ENCODE results near the gene PCBD1.
"Not testable (repeated sequence)": the region's sequence is repeated elsewhere in the genome, so short reads cannot be mapped to it uniquely, and the experiment has no call there.

The PCBD1 gene

GRCh38 chr10:70866424-70866823, 21.9 kb downstream of the PCBD1 start:
- Histone ChIP-seq H3K36me3 (ENCODE audit: insufficient read depth, low read length) (peaks cover 14% of the 10 kb centered on the region), H2AFZ (ENCODE audit: low read depth, low read length) (no peak overlapping the region), H3K27me3 (ENCODE audit: insufficient read depth, low read length, poor library complexity) (no peaks in the 10 kb centered on the region), H3K9ac (ENCODE audit: low read depth, low read length) (no peak overlapping the region), H3K4me2 (ENCODE audit: insufficient read depth, low read length) (no peak overlapping the region), H3K4me1 (ENCODE audit: insufficient read depth, low read length) (no peaks in the 10 kb centered on the region), H3K4me3 (ENCODE audit: low read depth in 1 of 2, low read length in 2 of 2) (no peak overlapping the region), H3K79me2 (ENCODE audit: insufficient read depth, low read length) (no peaks in the 10 kb centered on the region), H3K27ac (ENCODE audit: low read length) (no peak overlapping the region), H3K9me3 (ENCODE audit: insufficient read depth, low read length, severe bottlenecking) (no peaks in the 10 kb centered on the region), H4K20me1 (ENCODE audit: insufficient read depth, low read length) (no peaks in the 10 kb centered on the region)
- TF ChIP-seq EZH2 (IDR thresholded peaks at IDR 0.05; ENCODE audit: borderline replicate concordance, low read depth, low read length, severe bottlenecking), result no peak
- no peak for TF ChIP-seq CTCF (IDR thresholded peaks at IDR 0.05; ENCODE audit: borderline replicate concordance, extremely low read depth, low read length, poor library complexity, severe bottlenecking)
- DNase-seq, result no peak
- ATAC-seq (ENCODE audit: insufficient read depth, low read depth), result no peak

DNA sequence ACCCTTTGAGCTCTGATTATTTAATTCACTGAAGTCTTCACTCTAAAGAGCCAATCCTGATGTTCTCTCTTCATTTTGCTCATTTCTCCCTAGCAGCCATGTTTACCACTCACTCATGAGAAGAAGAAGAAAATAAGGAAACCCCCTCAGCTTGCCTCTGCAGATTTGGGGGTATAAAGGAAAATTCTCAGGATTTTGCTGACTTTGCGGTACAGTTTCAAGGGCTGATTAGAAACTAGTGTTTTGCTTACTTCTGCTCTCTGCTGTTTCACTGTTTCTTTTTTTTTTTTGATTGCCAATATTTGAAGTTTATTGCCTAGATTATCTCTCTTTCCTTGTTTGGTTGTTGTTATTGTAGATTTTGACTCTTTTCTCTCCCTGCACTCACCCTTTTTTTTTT, 23.4 kb downstream of the PCBD1 start:
- ATAC-seq (ENCODE audit: insufficient read depth, low read depth) (no peak), DNase-seq (no peak)
- no peak overlapping the region for H3K4me3 ChIP-seq (ENCODE audit: low read depth in 1 of 2, low read length in 2 of 2)
- no peaks in the 10 kb centered on the region for H3K9me3 ChIP-seq (ENCODE audit: insufficient read depth, low read length, severe bottlenecking)
- no peaks in the 10 kb centered on the region for H3K79me2 ChIP-seq (ENCODE audit: insufficient read depth, low read length)
- H3K36me3 ChIP-seq (ENCODE audit: insufficient read depth, low read length), result peaks cover 20% of the 10 kb centered on the region
- no peak overlapping the region for H3K4me2 ChIP-seq (ENCODE audit: insufficient read depth, low read length)
- no peak overlapping the region for H2AFZ ChIP-seq (ENCODE audit: low read depth, low read length)
- TF ChIP-seq EZH2 (IDR thresholded peaks at IDR 0.05; ENCODE audit: borderline replicate concordance, low read depth, low read length, severe bottlenecking) (no peak), CTCF (IDR thresholded peaks at IDR 0.05; ENCODE audit: borderline replicate concordance, extremely low read depth, low read length, poor library complexity, severe bottlenecking) (no peak)
- H3K4me1 ChIP-seq (ENCODE audit: insufficient read depth, low read length), result no peaks in the 10 kb centered on the region
- no peaks in the 10 kb centered on the region for H3K27me3 ChIP-seq (ENCODE audit: insufficient read depth, low read length, poor library complexity)
- H3K27ac ChIP-seq (ENCODE audit: low read length), result no peak overlapping the region
- no peaks in the 10 kb centered on the region for H4K20me1 ChIP-seq (ENCODE audit: insufficient read depth, low read length)
- H3K9ac ChIP-seq (ENCODE audit: low read depth, low read length), result no peak overlapping the region

DNA sequence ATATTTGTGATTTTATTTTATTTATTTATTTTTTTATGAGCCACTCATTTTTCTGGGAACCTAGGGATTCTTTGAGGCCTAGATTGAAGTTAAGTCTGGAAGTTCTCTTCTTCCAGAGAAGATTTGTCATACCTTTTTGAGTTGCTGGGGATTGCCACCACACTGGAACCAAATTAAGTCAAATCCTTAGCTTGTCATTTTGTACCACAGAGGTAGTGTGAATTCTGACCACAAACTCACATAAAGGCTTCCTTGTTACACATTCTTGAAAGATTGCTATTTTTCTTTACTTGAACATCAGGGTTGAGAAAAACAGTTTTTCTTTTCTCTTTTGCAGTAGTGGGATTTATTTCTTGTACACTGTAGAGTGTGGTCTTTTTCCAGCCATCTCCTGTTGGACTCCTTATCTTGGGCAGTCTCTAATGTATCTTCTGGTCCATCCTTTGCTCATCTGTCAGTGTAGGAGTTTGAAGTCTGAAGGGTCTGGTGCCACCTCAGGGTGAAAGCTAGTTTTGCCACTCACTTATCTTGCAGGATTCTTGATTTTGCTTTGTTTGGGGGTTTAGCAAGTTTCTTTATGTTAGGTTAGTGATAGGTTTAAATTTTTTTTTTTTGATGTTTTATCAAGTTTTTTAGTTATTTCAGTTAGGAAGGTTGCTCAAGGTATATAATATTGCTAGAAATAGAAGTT, 24.8 kb downstream of the PCBD1 start:
- peaks cover 32% of the 10 kb centered on the region for H3K36me3 ChIP-seq (ENCODE audit: insufficient read depth, low read length)
- no peak overlapping the region for H3K27ac ChIP-seq (ENCODE audit: low read length)
- no peak overlapping the region for H3K9ac ChIP-seq (ENCODE audit: low read depth, low read length)
- H3K9me3 ChIP-seq (ENCODE audit: insufficient read depth, low read length, severe bottlenecking), result no peaks in the 10 kb centered on the region
- TF ChIP-seq EZH2 (IDR thresholded peaks at IDR 0.05; ENCODE audit: borderline replicate concordance, low read depth, low read length, severe bottlenecking) (no peak), CTCF (IDR thresholded peaks at IDR 0.05; ENCODE audit: borderline replicate concordance, extremely low read depth, low read length, poor library complexity, severe bottlenecking) (no peak)
- no peak overlapping the region for H2AFZ ChIP-seq (ENCODE audit: low read depth, low read length)
- H4K20me1 ChIP-seq (ENCODE audit: insufficient read depth, low read length), result no peaks in the 10 kb centered on the region
- DNase-seq (no peak), ATAC-seq (ENCODE audit: insufficient read depth, low read depth) (no peak)
- H3K27me3 ChIP-seq (ENCODE audit: insufficient read depth, low read length, poor library complexity), result no peaks in the 10 kb centered on the region
- H3K4me1 ChIP-seq (ENCODE audit: insufficient read depth, low read length), result no peaks in the 10 kb centered on the region
- H3K4me3 ChIP-seq (ENCODE audit: low read depth in 1 of 2, low read length in 2 of 2), result no peak overlapping the region
- H3K4me2 ChIP-seq (ENCODE audit: insufficient read depth, low read length), result no peak overlapping the region
- H3K79me2 ChIP-seq (ENCODE audit: insufficient read depth, low read length), result no peaks in the 10 kb centered on the region

GRCh38 chr10:70861495-70862197, 26.7 kb downstream of the PCBD1 start:
- H3K36me3 ChIP-seq (ENCODE audit: insufficient read depth, low read length), result peaks cover 49% of the 10 kb centered on the region
- not testable (repeated sequence) for ATAC-seq (ENCODE audit: insufficient read depth, low read depth); H3K79me2 ChIP-seq (ENCODE audit: insufficient read depth, low read length)

More at GRCh38 chr10:70861495-70862197, 26.7 kb downstream of the PCBD1 start:
- not testable (repeated sequence) for H3K27ac ChIP-seq (ENCODE audit: low read length); DNase-seq; H3K4me3 ChIP-seq (ENCODE audit: low read depth in 1 of 2, low read length in 2 of 2); H4K20me1 ChIP-seq (ENCODE audit: insufficient read depth, low read length); H3K27me3 ChIP-seq (ENCODE audit: insufficient read depth, low read length, poor library complexity); H3K4me1 ChIP-seq (ENCODE audit: insufficient read depth, low read length); H3K9ac ChIP-seq (ENCODE audit: low read depth, low read length); H3K4me2 ChIP-seq (ENCODE audit: insufficient read depth, low read length); H3K9me3 ChIP-seq (ENCODE audit: insufficient read depth, low read length, severe bottlenecking); H2AFZ ChIP-seq (ENCODE audit: low read depth, low read length)

Measured in DND-41 (cell line).